Stimulated activated CD8-positive, alpha-beta memory T cell treated with anti-CD3 and anti-CD28 coated beads, Interleukin-7, amount 100 ng/mL, for 4 hours (primary cell): ENCODE data around the gene AP2A2.
"Not testable (repeated sequence)": the region's sequence is repeated elsewhere in the genome, so short reads cannot be mapped to it uniquely, and the experiment has no call there.

Experiments used
- DNase-seq, 2 donors: peaks; one replicate each; pipeline ENCODE4 v3.0.0-alpha.2; 2020; ENCODE audit warnings: low read depth in 2 of 2

The AP2A2 gene

GRCh38 chr11:1015826-1016545 lies 90.3 kb downstream of the AP2A2 start:
- DNase-seq: no peak

GRCh38 chr11:1016610-1017126 lies 91.0 kb downstream of the AP2A2 start:
- not testable (repeated sequence) for DNase-seq

DNA sequence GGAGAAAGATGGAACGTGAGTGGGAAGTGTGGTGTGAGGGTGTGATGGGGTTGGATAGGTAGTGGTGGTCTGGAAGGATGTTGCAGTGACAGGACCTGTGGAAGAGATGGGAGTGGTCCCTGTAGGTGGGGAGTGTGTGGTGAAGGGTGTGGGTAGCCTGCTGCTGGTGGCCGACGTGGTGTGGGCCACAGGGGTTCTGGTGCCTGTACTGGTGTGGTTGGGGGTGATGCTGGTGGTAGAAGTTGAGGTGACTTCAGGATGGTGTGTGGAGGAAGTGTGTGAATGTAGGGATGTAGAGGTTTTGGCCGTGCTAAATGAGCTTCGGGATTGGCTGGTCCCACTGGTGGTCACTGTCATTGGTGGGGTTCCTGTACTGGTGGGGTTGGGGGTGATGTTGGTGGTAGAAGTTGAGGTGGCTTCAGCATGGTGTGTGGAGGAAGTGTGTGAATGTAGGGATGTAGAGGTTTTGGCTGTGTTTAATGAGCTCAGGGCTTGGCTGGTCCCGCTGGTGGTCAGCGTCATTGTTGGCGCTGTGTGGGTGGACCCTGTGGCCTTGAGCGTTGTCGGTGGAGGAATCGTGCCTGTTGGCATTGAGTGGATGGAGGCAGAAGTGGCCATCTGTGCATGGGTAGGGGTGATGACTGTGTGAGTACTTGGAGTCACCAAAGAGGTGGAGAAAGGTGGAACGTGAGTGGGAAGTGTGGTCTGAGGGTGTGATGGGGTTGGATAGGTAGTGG lies 91.8 kb downstream of the AP2A2 start:
- DNase-seq: no peak

DNA sequence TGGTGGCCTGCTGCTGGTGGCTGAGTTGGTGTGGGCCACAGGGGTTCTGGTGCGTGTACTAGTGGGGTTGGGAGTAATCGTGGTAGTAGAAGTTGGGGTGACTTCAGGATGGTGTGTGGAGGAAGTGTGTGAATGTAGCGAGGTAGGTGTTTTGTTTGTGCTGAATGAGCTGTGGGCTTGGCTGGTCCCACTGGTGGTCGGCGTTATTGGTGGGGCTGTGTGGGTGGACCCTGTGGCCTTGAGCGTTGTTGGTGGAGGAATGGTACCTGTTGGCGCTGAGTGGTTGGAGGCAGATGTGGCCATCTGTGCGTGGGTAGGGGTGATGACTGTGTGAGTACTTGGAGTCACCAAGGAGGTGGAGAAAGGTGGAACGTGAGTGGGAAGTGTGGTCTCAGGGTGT lies 92.4 kb downstream of the AP2A2 start:
- no peak for DNase-seq

DNA sequence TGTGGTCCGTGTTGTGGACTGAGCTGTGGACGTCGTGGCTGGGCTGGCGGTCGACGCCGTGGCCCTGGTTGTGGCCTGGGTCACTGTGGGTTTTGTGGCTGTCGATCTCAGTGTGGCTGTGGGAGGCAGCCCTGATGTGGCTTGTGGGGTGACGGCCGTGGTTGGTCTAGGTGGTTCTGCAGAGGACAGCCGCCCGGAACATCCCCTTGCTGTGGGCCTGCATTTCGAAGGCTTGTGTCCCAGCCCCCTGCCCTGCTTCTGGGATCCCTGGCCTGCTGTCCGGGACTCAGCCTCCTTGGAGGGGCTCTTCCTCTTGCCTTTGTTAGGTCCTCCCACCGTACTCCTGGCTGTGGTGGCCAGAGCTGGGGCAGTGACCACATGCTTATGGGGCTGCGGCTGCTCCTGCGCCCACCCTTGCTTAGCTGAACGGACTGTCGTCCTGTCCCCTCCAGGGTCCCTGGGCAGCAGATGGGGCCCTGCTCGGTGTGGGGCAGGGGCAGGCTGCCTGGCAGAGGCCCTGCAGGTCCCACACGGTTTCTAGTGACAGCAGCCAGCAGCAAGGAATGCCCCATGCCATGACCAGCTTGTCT lies 93.7 kb downstream of the AP2A2 start:
- DNase-seq: no peak

- DNase-seq: no peak
These were observed 94.7 kb downstream of the AP2A2 start for GRCh38 chr11:1020211-1020905.

GRCh38 chr11:1022411-1022810 lies 96.7 kb downstream of the AP2A2 start:
- no peak for DNase-seq

DNA sequence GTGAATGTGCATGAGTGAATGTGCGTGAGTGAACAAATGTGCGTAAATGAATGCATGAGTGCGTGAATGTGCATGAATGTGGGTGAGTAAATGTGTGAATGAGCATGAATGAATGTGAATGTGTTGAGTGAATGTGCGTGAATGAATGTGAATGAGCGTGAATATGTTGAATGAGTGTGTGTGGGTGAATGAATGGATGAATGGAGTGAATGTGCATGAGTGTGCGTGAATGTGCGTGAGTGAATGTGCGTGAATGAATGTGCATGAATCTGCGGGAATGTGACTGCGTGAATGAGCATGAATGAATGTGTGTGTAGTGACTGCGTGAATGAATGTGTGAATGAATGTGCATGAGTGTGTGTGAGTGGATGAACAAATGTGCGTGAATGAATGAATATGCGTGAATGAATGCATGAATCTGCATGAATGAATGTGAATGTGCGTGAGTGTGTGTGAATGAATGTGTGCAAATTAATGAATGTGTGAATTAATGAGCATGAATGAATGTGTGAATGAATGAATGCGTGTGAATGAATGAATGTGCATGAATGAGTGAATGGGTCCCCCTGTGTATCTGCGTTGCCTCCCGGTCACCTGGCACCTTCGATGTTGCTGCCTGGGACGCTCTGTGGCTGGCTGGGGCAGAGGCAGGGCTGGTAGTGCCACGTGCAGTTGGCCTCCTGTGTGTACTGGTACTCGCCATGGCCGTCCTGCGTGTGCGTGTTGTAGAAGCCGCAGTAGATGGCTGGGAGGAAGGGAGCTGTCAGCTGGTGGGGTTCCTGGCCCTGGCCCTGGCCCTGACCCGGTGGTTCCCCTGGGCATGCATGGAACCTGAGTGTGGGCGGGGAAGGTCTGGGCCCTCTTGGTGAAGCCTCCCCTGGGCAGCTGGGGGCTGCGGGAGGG lies 97.5 kb downstream of the AP2A2 start:
- no peak for DNase-seq

GRCh38 chr11:1023811-1024596 lies 98.3 kb downstream of the AP2A2 start:
- no peak for DNase-seq

DNA sequence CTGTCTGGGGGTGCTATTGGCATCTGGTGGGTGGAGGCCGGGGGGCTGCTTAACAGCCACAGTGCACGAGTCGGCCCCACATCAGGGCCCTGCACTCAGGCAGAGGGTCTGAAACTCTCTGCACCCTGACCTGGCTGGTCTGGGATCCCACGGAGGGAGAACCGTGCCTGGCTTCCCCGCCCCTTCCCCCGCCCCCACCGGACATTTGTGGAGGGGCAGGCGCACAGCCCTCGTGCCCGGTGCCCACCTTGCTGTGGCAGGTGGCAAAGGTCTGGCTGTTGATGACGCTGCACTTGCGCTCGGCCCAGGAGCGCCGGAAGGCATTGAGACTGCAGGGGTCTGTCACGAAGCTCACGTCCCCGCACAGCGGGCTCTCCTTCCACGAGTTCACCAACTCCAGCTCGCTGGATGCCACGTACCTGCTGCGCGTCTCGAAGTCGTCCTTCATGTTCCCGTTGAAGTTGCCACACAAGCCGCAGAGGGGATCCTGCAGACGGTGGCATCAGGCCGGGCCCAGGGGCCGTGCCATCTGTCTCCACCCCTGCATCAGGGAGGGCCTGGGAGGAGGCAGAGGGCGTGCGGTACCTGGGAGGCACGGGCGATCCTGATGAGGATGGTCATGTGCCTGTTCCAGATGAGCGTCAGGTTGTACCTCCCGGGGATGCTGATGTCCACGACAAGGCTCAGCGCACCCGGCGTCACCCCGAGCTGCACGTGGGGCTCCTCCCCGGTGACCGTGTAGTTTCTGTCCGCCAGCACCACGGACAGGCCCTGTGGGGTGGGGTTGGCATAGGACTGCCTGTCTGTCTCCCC lies 99.1 kb downstream of the AP2A2 start:
- no peak for DNase-seq

- DNase-seq: no peak
These were observed 99.9 kb downstream of the AP2A2 start for GRCh38 chr11:1025410-1026162.

DNA sequence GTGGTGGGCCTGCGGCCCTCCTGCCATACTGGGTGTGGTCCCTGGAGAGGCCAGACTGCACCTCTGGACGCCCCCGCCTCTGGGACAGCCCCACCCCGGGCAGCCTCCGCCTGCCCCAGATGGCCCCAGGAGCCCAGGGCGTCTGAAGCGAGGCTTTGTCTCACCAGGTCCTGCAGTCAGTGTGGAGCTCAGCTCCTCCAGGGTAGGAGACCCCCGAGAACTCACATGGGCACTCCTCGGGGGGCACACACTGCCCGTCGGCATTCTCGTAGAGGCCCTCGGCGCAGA lies 100.4 kb downstream of the AP2A2 start:
- no peak for DNase-seq

GRCh38 chr11:1026641-1027482 lies 101.2 kb downstream of the AP2A2 start:
- DNase-seq: no peak

- no peak for DNase-seq
These were observed 102.0 kb downstream of the AP2A2 start for GRCh38 chr11:1027483-1028290.

DNA sequence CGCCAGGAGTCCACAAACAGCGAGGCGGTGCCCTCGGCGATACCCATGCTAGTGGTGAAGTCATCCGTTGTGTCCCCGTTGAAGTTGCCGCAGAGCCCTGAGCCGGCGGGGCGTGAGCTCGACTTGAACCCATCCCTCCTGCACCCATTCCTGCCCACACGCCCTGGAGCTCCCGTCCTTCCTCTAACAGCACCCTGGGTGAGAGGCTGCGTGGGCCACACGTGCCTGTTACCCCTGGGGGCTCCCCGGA lies 102.5 kb downstream of the AP2A2 start:
- DNase-seq: no peak

DNA sequence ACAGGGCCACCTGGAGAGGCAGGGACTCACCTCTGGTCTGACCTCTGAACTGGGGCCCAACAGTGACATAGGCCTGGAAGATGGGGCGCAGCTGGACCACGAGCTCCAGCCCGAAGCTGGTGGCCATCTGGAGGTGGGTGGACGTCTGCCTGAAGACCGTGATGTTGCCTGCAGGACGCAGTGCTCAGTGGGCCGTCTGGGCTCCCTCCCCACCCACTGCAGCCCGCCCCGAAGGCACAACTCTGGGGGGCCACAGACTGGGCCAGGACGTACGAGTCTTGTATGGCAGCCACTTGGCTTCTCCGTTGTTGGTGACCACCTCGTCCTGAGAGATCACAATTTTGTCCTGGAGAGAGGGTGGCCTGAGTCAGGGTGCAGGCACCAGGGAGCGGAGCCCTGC lies 102.9 kb downstream of the AP2A2 start:
- no peak for DNase-seq

DNA sequence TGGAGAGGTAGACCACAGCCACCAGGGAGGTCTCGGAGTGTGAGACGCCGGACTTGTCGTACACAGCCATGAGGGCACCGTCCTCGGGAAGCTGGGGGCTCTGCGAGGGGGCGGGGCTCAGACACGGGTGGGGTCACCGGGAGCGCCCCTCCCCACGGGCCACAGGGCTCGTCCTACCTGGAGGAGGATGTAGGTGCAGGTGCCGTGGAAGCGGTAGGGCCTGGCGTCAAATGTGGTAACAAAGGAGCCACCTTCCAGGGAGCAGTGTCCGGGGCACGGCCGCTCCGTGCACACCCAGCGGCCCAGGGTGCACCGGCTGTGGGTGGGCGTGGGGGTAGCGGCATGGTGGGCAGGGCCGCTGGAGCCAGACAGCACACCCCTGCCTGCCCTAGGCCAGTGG lies 103.4 kb downstream of the AP2A2 start:
- no peak for DNase-seq

DNA sequence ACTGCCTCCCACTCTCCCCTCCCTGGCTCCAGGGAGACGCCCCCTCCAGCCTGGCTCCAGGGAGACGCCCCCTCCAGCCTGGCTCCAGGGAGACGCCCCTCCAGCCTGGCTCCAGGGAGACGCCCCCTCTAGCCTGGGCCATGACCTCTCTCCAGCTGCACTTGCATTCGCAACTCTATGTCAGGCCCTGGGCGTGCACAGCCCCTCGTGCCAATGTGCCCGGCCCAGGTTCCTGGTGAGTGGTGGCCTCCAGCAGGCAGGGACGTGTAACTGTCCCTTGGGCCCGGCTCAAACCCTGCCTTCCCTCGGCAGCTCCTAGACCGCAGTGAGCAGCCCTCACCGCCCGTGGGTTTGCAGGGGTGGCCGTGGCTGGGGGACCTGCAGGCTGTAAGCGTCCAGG lies 104.0 kb downstream of the AP2A2 start:
- no peak for DNase-seq
